ENCODE measurements around the gene PFN4.
A peak's percentile ranks its signal among the peaks of the same experiment; 100 is the strongest.
"Not testable (repeated sequence)": the region's sequence is repeated elsewhere in the genome, so short reads cannot be mapped to it uniquely, and the experiment has no call there.

Gene PFN4

GRCh38 chr2:24110660-24111303, 12.4 kb downstream of the PFN4 start:
- no peak for ATAC-seq

GRCh38 chr2:24109431-24109830, 13.7 kb downstream of the PFN4 start:
- not testable (repeated sequence) for ATAC-seq

GRCh38 chr2:24107336-24107735, 15.8 kb downstream of the PFN4 start:
- ATAC-seq = no peak

- no peak for ATAC-seq
These were observed 16.3 kb downstream of the PFN4 start for GRCh38 chr2:24106786-24107185.

- no peak for ATAC-seq
These were observed 17.3 kb downstream of the PFN4 start for GRCh38 chr2:24105816-24106215.

GRCh38 chr2:24104906-24105305, 18.2 kb downstream of the PFN4 start:
- no peak for ATAC-seq

- no peak for ATAC-seq
These were observed 19.0 kb downstream of the PFN4 start for GRCh38 chr2:24104110-24104650.

GRCh38 chr2:24102677-24103076, 20.5 kb downstream of the PFN4 start:
- ATAC-seq = no peak

- ATAC-seq = no peak
These were observed 21.1 kb downstream of the PFN4 start for GRCh38 chr2:24101992-24102391.

GRCh38 chr2:24100732-24101131, 22.4 kb downstream of the PFN4 start:
- ATAC-seq = not testable (repeated sequence)

- not testable (repeated sequence) for ATAC-seq
These were observed 27.9 kb downstream of the PFN4 start for GRCh38 chr2:24095171-24095677.

GRCh38 chr2:24093270-24093669, 29.9 kb downstream of the PFN4 start:
- not testable (repeated sequence) for ATAC-seq

- ATAC-seq = no peak
These were observed 34.2 kb downstream of the PFN4 start for GRCh38 chr2:24088821-24089359.

GRCh38 chr2:24087032-24087431, 36.1 kb downstream of the PFN4 start:
- ATAC-seq = no peak

GRCh38 chr2:24086241-24086640, 36.9 kb downstream of the PFN4 start:
- ATAC-seq = no peak

- no peak for ATAC-seq
These were observed 38.0 kb downstream of the PFN4 start for GRCh38 chr2:24085200-24085489.

- ATAC-seq = peak; percentile 96
These were observed 38.5 kb downstream of the PFN4 start, which contains the start of gene TP53I3 for GRCh38 chr2:24084386-24085199. Gene TP53I3, minus strand, starts transcription at chr2:24084834. Its CDS starts 508 bp downstream, at chr2:24084326.

GRCh38 chr2:24083567-24084385, 39.4 kb downstream of the PFN4 start:
- peak; percentile 47 to 52 for ATAC-seq

GRCh38 chr2:24082787-24083566, 40.2 kb downstream of the PFN4 start:
- no peak for ATAC-seq

GRCh38 chr2:24080701-24081100, 42.4 kb downstream of the PFN4 start:
- no peak for ATAC-seq

- no peak for ATAC-seq
These were observed 45.3 kb downstream of the PFN4 start for GRCh38 chr2:24077879-24078278.

GRCh38 chr2:24077535-24077877, 45.6 kb downstream of the PFN4 start:
- ATAC-seq = no peak
